ENCODE measurements around the gene TMEM94. TPM values are rescaled to one million over a fixed set of nuclear protein-coding genes. Genes with fewer than 3 reads are reported as not detected.

The TMEM94 gene
- total and polyA plus RNA-seq, 9 of the 15 experiments (the other 6 are each of a cell fraction or from before 2014, with no cell fraction given): 0.35 to 48.1 (median 14.4) TPM

- Histone ChIP-seq H3K9me3 (replicated peaks; ENCODE audit: control insufficient read depth, insufficient read depth, low read depth, low read length) (no peaks in the 10 kb centered on the region), H2AFZ (ENCODE audit: low read depth, low read length) (no peak overlapping the region), H3K27ac (ENCODE audit: extremely low read depth, low read depth, low read length) (no peak overlapping the region), H3K4me2 (ENCODE audit: insufficient read depth, low read length) (no peak overlapping the region), H3K27me3 (ENCODE audit: control insufficient read depth in 2 of 2, insufficient read depth in 2 of 2, low read length in 2 of 2) (no peaks in the 10 kb centered on the region), H3K4me1 (replicated peaks in 1 of 2; ENCODE audit: control insufficient read depth in 2 of 2, insufficient read depth in 2 of 2, low read length in 2 of 2) (peaks cover 0 to 67% of the 10 kb centered on the region in 2 experiments; a peak in 2 of 5 replicates), H3K36me3 (ENCODE audit: control insufficient read depth, insufficient read depth, low read length) (peaks cover 38% of the 10 kb centered on the region; the same call in 2 of the 3 replicates), H3K9ac (ENCODE audit: insufficient read depth in 1 of 2, low read depth in 2 of 2, low read length in 2 of 2) (no peak overlapping the region; a peak in 1 of 4 replicates), H3K4me3 (no peak overlapping the region), H4K20me1 (replicated peaks; ENCODE audit: control insufficient read depth, insufficient read depth, low read length) (0 out of 2 replicates have a peak, but pooled peaks cover 4% of the 10 kb centered on the region), H3K79me2 (ENCODE audit: control insufficient read depth, insufficient read depth, low read length) (no peaks in the 10 kb centered on the region), H3K9me1 (ENCODE audit: control insufficient read depth, insufficient read depth, low read length) (peaks cover 3% of the 10 kb centered on the region)
- intact Hi-C loops (cut with micrococcal nuclease): no loop called here
- BruUV-seq (replicated peaks): no TSS peak
- ChIA-PET CTCF (ENCODE audit: low intra/inter-chr PET ratio) (no interaction called here), POLR2A (interaction anchor here (0.6 to 0.9 kb wide), 2 partner anchors 11 to 16 kb away, joined by 3 read pairs; no protein-coding TSS in a partner anchor)
- FAIRE-seq (no peak), ATAC-seq (no peak), DNase-seq (ENCODE audit: extremely low read depth in 1 of 4, low spot score in 3 of 4) (no peak)
- TF ChIP-seq E2F5 (CRISPR knock-in tag; IDR thresholded peaks at IDR 0.05) (no peak), POLR2G (IDR thresholded peaks at IDR 0.05; ENCODE audit: low read depth, low read length) (peak; percentile 65)
- in situ Hi-C loops (cut with MboI): no loop called here
- WGBS (ENCODE audit: insufficient coverage, low coverage, missing lambda C conversion rate): 85% methylated on average over 8 of the region's 21 CpGs
Observed at GRCh38 chr17:75501378-75502071, 45.1 kb downstream of the TMEM94 start.
